ENCODE data around the gene MBD5.

DNA sequence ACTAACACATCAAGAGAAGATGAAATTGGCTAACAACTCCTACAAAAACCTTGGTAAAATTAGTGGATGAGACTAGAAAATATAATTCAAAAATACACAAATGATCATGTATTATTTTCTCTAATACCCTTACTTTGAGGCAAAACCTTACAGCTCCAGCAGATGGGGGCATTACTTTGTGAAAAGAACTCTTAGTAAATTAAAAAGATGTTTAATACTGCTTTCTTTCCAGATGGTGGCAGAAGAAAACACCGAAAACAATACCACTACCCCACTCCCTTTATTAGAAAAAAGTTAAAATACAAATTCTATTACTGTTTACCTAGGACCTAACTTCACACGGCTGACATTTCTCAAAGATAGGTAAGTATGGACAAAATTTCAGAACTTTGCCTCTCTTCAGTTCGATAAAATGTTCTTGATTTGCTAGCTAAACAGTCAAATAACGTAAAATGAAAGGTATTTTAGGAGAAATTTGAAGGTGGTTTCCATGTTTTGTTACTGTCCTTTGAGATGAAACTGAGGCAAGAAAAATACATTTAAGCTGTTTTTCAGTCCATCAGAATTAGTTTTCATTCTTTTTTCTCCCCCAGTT, 31.0 kb upstream of the MBD5 start:
- TF ChIP-seq, protein P1, sequence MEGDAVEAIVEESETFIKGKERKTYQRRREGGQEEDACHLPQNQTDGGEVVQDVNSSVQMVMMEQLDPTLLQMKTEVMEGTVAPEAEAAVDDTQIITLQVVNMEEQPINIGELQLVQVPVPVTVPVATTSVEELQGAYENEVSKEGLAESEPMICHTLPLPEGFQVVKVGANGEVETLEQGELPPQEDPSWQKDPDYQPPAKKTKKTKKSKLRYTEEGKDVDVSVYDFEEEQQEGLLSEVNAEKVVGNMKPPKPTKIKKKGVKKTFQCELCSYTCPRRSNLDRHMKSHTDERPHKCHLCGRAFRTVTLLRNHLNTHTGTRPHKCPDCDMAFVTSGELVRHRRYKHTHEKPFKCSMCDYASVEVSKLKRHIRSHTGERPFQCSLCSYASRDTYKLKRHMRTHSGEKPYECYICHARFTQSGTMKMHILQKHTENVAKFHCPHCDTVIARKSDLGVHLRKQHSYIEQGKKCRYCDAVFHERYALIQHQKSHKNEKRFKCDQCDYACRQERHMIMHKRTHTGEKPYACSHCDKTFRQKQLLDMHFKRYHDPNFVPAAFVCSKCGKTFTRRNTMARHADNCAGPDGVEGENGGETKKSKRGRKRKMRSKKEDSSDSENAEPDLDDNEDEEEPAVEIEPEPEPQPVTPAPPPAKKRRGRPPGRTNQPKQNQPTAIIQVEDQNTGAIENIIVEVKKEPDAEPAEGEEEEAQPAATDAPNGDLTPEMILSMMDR (optimal IDR thresholded peaks at IDR 0.05 in 1 of 3, IDR thresholded peaks at IDR 0.05 in 1 of 3, conservative IDR thresholded peaks at IDR 0.05 in 1 of 3; ENCODE audit: extremely low read depth in 1 of 3, insufficient read depth in 2 of 3, low read length in 3 of 3), result peak in 2 of 3 experiments; percentile 9 to 32
- no peak for TF ChIP-seq EZH2 (IDR thresholded peaks at IDR 0.05; ENCODE audit: low read length)
